Thoracic aorta (tissue), 2 donors: Measurements from ENCODE around the gene PRDM16. TPM values are rescaled to one million over a fixed set of nuclear protein-coding genes. Genes with fewer than 3 reads are reported as not detected.

ENCODE experiments used
- ATAC-seq: fragments of 150-250 bp; one replicate; pipeline ENCODE4 v1.8.0; 2017; ENCODE audit warnings: low read depth; ENCODE audit not compliant: insufficient number of reproducible peaks, low FRiP score
- DNase-seq: peaks from one replicate; pipeline ENCODE4 v3.0.0-alpha.2; 2020; ENCODE audit warnings: low spot score
- H3K27ac ChIP-seq, 2 donors: fragments of 200-600 bp; sonication (generic); 1 replicate in 1 of 2; 2 replicates in 1 of 2; pipeline ENCODE4 v1.5.1; 2016; ENCODE audit warnings: mild to moderate bottlenecking in 2 of 2, moderate library complexity in 2 of 2
- H3K27me3 ChIP-seq: fragments of 200-600 bp; sonication (generic); replicated peaks from 2 replicates; pipeline ENCODE4 v1.6.0; 2016; ENCODE audit warnings: mild to moderate bottlenecking; ENCODE audit not compliant: insufficient read depth
- H3K36me3 ChIP-seq: fragments of 200-600 bp; sonication (generic); one replicate; pipeline ENCODE4 v1.5.1; 2016
- H3K4me1 ChIP-seq, 2 donors: fragments of 200-600 bp; sonication (generic); 1 replicate in 1 of 2; 2 replicates in 1 of 2; pipeline versions ENCODE4 v1.5.1 to v1.6.0; 2016; ENCODE audit warnings: low read depth in 2 of 2, mild to moderate bottlenecking in 1 of 2; ENCODE audit not compliant: control insufficient read depth in 1 of 2
- H3K4me3 ChIP-seq: fragments of 200-600 bp; sonication (generic); 2 replicates; pipeline ENCODE4 v1.5.1; 2016; ENCODE audit warnings: mild to moderate bottlenecking
- H3K9me3 ChIP-seq: fragments of 200-600 bp; sonication (generic); 2 replicates; pipeline ENCODE4 v1.5.1; 2016
- CTCF ChIP-seq: fragments of 200-600 bp; sonication (generic); IDR thresholded peaks from one replicate; pipeline ENCODE4 v1.5.1; 2019; ENCODE audit warnings: antibody characterized with exemption
- total RNA-seq, 2 donors: library from RNA; depleted of rRNA; stranded (reverse); fragments of >200 nt; gene quantifications; one replicate each; pipeline versions ENCODE4 v1.1.0 to v1.2.3, GENCODE V29; 2016

Gene PRDM16
- total RNA-seq, 2 donors from 2014 or later: 68.9 to 85.4 TPM

GRCh38 chr1:3342960-3343359 lies 274.0 kb downstream of the PRDM16 start:
- no peaks in the 10 kb centered on the region for H3K36me3 ChIP-seq
- TF ChIP-seq CTCF: no peak
- H3K4me1 ChIP-seq: peaks cover 34 to 59% of the 10 kb centered on the region in 2 donors
- peaks cover 6% of the 10 kb centered on the region for H3K9me3 ChIP-seq
- no peaks in the 10 kb centered on the region for H3K27me3 ChIP-seq
- ATAC-seq: no peak
- no peak overlapping the region for H3K4me3 ChIP-seq
- no peak for DNase-seq
- no peak overlapping the region for H3K27ac ChIP-seq

GRCh38 chr1:3344395-3344794 lies 275.4 kb downstream of the PRDM16 start:
- DNase-seq (no peak), ATAC-seq (no peak)
- peaks cover 33 to 59% of the 10 kb centered on the region in 2 donors for H3K4me1 ChIP-seq
- no peak for TF ChIP-seq CTCF
- H3K9me3 ChIP-seq: peaks cover 6% of the 10 kb centered on the region
- H3K27me3 ChIP-seq: no peaks in the 10 kb centered on the region
- H3K36me3 ChIP-seq: no peaks in the 10 kb centered on the region
- no peak overlapping the region for H3K27ac ChIP-seq
- H3K4me3 ChIP-seq: no peak overlapping the region

DNA sequence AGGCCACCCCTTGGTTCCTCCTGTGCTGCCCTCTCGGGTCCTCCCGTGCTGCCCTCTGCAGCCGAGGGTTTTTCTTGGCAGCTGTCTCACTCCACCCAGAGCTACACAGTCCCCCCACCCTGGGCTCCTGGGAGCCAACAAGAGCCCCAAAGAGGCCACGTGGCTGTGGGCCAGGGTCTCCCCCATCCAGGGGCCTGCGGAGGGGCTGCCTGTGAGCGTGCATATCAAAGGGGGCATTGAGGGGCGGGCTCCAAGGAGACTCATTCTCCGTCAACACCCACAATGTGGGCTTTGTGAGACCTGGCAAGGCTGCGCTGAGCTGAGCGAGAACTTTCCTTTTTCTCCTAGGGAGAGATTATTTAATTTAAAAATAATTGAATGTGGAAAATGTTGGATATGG lies 276.8 kb downstream of the PRDM16 start:
- TF ChIP-seq CTCF: no peak
- H3K9me3 ChIP-seq: peaks cover 6% of the 10 kb centered on the region
- H3K27me3 ChIP-seq: no peaks in the 10 kb centered on the region
- H3K27ac ChIP-seq: peak overlapping the region; percentile 98 to 100
- no peak for DNase-seq
- H3K36me3 ChIP-seq: no peaks in the 10 kb centered on the region
- H3K4me3 ChIP-seq: no peak overlapping the region
- H3K4me1 ChIP-seq: peaks cover 43 to 62% of the 10 kb centered on the region in 2 donors
- no peak for ATAC-seq

- TF ChIP-seq CTCF: no peak
- H3K27ac ChIP-seq: peak overlapping the region; percentile 98 to 100
- peaks cover 47 to 67% of the 10 kb centered on the region in 2 donors for H3K4me1 ChIP-seq
- H3K4me3 ChIP-seq: no peak overlapping the region
- H3K36me3 ChIP-seq: no peaks in the 10 kb centered on the region
- no peak for ATAC-seq
- DNase-seq: no peak
- no peaks in the 10 kb centered on the region for H3K27me3 ChIP-seq
- peaks cover 6% of the 10 kb centered on the region for H3K9me3 ChIP-seq
These were observed 277.5 kb downstream of the PRDM16 start for GRCh38 chr1:3346478-3346877.

- Histone ChIP-seq H3K36me3 (no peaks in the 10 kb centered on the region), H3K9me3 (peaks cover 6% of the 10 kb centered on the region), H3K27me3 (no peaks in the 10 kb centered on the region), H3K4me3 (no peak overlapping the region), H3K4me1 (peaks cover 54 to 77% of the 10 kb centered on the region in 2 donors), H3K27ac (peak overlapping the region; percentile 98 to 100)
- ATAC-seq (no peak), DNase-seq (no peak)
- no peak for TF ChIP-seq CTCF
These were observed 278.4 kb downstream of the PRDM16 start for GRCh38 chr1:3347257-3348020.
